OCI-M2 (cell line): ENCODE measurements around the gene LRRC3.
"Not testable (repeated sequence)": the region's sequence is repeated elsewhere in the genome, so short reads cannot be mapped to it uniquely, and the experiment has no call there.

Experiments used
- DNase-seq: peaks from one replicate; lab custom pipeline; 2025; ENCODE audit not compliant: unreplicated experiment; lab: John Stamatoyannopoulos, UW

Gene LRRC3

GRCh38 chr21:44477131-44477530, 21.8 kb downstream of the LRRC3 start:
- DNase-seq, result no peak

DNA sequence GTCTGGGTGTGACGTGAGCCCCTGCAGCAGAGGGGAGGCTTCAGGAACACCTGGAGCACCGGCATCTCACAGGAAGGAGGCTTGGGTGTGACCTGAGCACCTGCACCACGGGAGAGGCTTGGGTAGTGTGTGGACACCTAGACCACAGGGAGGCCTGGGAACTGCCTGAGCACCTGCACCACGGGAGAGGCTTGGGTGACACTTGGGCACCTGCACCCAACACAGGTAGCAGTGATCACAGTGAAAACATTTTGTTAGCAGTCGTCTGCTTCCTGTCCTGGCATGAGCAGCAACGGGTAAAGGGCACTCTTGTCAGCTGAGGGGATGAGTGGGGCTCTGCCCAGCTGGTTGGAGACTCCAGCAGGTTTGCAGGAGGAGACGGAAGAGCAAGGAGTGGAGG, 22.4 kb downstream of the LRRC3 start:
- DNase-seq, result no peak

DNA sequence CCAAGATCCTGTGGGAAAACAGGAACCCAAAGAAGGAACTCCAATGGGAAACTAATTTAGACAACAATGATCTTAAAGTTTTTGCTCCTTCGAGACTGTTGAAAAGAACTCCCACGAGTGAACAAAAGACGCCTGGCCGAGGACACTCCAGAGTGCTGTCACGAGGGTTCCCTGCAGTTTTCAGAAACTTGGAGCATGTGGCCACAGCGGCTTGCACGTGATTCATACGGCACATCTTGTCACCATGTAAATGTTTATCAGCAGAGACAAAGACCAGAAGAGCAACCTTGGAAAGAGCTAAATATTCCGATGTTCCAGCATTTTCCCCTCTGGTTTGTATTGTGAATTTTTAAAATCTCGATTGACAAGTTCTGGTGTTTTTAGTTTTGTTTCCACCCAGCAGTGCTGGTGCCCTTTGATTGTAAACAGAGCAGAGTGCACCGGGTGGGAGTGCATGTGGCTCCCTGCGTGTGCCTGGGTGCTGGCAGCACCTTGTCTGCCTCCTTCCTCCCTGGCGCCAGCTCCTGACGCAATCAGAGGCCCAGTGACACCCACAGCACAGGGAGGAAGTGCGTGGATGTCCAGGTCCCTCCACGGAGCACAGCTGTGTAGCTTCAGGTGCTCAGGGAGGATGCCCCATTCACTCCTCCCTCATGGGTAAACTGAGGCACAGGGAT, 23.0 kb downstream of the LRRC3 start:
- no peak for DNase-seq

GRCh38 chr21:44478801-44479167, 23.5 kb downstream of the LRRC3 start:
- DNase-seq, result no peak

DNA sequence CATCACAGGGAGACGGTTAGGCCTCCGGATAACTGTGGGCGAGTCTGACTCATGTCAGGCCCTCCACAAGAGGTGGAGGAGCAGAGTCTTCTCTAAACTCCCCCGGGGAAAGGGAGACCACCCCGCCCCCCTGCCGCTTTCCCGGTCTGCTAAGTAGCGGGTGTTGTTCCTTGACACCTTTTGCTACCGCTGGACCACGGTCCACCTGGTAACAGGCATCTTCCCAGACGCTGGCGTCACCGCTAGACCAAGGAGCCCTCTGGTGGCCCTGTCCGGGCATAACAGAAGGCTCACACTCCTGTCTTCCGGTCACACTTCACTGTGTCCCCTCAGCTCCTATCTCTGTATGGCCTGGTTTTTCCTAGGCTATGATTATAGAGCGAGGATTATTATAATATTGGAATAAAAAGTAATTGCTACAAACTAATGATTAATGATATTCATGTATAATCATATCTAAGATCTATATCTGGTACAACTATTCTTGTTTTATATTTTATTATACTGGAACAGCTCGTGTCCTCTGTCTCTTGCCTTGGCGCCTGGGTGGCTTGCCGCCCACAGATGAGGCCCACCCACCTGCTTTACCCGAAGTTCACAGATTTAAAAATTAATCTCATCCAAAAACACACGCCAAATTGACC, 24.4 kb downstream of the LRRC3 start:
- not testable (repeated sequence) for DNase-seq

- DNase-seq, result no peak
Measured at GRCh38 chr21:44480200-44481053, 25.1 kb downstream of the LRRC3 start.

DNA sequence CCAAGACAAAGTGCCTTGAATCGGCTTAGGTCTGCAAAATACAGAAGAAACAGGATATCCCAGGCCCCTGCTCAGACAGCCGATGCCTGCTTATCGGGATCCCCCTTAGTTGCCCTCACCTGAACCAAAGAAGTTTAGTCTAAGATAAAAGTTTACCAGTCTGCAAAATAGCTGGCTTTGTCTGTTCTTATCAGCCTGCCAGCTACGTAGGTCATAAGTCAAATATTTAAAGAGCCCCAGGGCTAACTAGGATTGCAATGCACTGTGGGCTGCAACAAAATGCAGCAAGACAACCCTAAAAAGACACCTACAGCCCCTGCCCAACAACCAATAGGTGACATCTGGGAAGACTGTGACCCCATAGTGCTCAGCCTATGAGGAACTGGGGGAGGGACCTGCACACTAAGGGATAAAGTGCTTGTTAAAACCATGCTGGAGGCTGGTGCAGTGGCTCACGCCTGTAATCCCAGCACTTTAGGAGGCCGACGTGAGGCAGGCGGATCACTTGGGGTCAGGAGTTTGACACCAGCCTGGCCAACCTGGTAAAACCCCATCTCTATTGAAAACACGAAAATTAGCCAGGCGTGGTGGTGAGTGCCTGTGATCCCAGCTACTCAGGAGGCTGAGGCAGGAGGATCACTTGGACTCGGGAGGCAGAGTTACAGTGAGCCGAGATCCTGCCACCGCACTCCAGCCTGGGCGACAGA, 27.4 kb downstream of the LRRC3 start:
- no peak for DNase-seq

GRCh38 chr21:44483288-44484237, 28.3 kb downstream of the LRRC3 start:
- no peak for DNase-seq

GRCh38 chr21:44484498-44485253, 29.4 kb downstream of the LRRC3 start:
- DNase-seq, result no peak

- DNase-seq, result no peak
Measured at GRCh38 chr21:44485254-44485793, 30.0 kb downstream of the LRRC3 start.

GRCh38 chr21:44485796-44486195, 30.5 kb downstream of the LRRC3 start:
- no peak for DNase-seq

GRCh38 chr21:44486302-44486701, 31.0 kb downstream of the LRRC3 start:
- DNase-seq, result no peak

GRCh38 chr21:44487831-44488230, 32.5 kb downstream of the LRRC3 start:
- no peak for DNase-seq

GRCh38 chr21:44489962-44490361, 34.7 kb downstream of the LRRC3 start:
- no peak for DNase-seq

GRCh38 chr21:44490405-44490804, 35.1 kb downstream of the LRRC3 start:
- no peak for DNase-seq

GRCh38 chr21:44490816-44491215, 35.5 kb downstream of the LRRC3 start:
- no peak for DNase-seq

- no peak for DNase-seq
Measured at GRCh38 chr21:44492567-44493385, 37.5 kb downstream of the LRRC3 start.

- no peak for DNase-seq
Measured at GRCh38 chr21:44494418-44494817, 39.1 kb downstream of the LRRC3 start.
